Measurements from ENCODE around the gene POLR3F. TPM values are rescaled to one million over a fixed set of nuclear protein-coding genes. Genes with fewer than 3 reads are reported as not detected.
"Not testable (repeated sequence)": the region's sequence is repeated elsewhere in the genome, so short reads cannot be mapped to it uniquely, and the experiment has no call there.

The POLR3F gene
- total RNA-seq, 1 donor, result 13.7 TPM

- no peak overlapping the region for H3K4me3 ChIP-seq (ENCODE audit: low read depth, low read length)
- DNase-seq (ENCODE audit: low read depth), result no peak
- no peak for TF ChIP-seq CTCF (IDR thresholded peaks at IDR 0.05; ENCODE audit: insufficient read depth, low read length)
Observed at GRCh38 chr20:18515973-18516372, 48.8 kb downstream of the POLR3F start.

GRCh38 chr20:18522066-18522465, 54.9 kb downstream of the POLR3F start:
- DNase-seq (ENCODE audit: low read depth); H3K4me3 ChIP-seq (ENCODE audit: low read depth, low read length): not testable (repeated sequence)

- no peak for DNase-seq (ENCODE audit: low read depth)
- H3K4me3 ChIP-seq (ENCODE audit: low read depth, low read length), result no peak overlapping the region
- no peak for TF ChIP-seq CTCF (IDR thresholded peaks at IDR 0.05; ENCODE audit: insufficient read depth, low read length)
Observed at GRCh38 chr20:18523066-18523465, 55.9 kb downstream of the POLR3F start.

GRCh38 chr20:18524646-18525045, 57.5 kb downstream of the POLR3F start:
- DNase-seq (ENCODE audit: low read depth), result peak; percentile 60
- no peak for TF ChIP-seq CTCF (IDR thresholded peaks at IDR 0.05; ENCODE audit: insufficient read depth, low read length)

GRCh38 chr20:18526761-18527160, 59.6 kb downstream of the POLR3F start:
- not testable (repeated sequence) for H3K4me3 ChIP-seq (ENCODE audit: low read depth, low read length); DNase-seq (ENCODE audit: low read depth)

More at GRCh38 chr20:18524646-18525045, 57.5 kb downstream of the POLR3F start:
- H3K4me3 ChIP-seq (ENCODE audit: low read depth, low read length), result no peak overlapping the region

- no peak for DNase-seq (ENCODE audit: low read depth)
- no peak for TF ChIP-seq CTCF (IDR thresholded peaks at IDR 0.05; ENCODE audit: insufficient read depth, low read length)
- no peak overlapping the region for H3K4me3 ChIP-seq (ENCODE audit: low read depth, low read length)
Observed at GRCh38 chr20:18527339-18527738, 60.1 kb downstream of the POLR3F start.

GRCh38 chr20:18527836-18528235, 60.6 kb downstream of the POLR3F start:
- DNase-seq (ENCODE audit: low read depth), result peak; percentile 30
- H3K4me3 ChIP-seq (ENCODE audit: low read depth, low read length), result no peak overlapping the region
- no peak for TF ChIP-seq CTCF (IDR thresholded peaks at IDR 0.05; ENCODE audit: insufficient read depth, low read length)

- no peak for DNase-seq (ENCODE audit: low read depth)
- no peak for TF ChIP-seq CTCF (IDR thresholded peaks at IDR 0.05; ENCODE audit: insufficient read depth, low read length)
- H3K4me3 ChIP-seq (ENCODE audit: low read depth, low read length), result no peak overlapping the region
Observed at GRCh38 chr20:18529041-18529440, 61.9 kb downstream of the POLR3F start.
